H1 (cell line): Measurements from ENCODE around the gene PRR36. TPM values are rescaled to one million over a fixed set of nuclear protein-coding genes. Genes with fewer than 3 reads are reported as not detected.

Experiments
- CTCF ChIA-PET: fragments of 300-600 bp; sonication (Branson Sonifier 250); formaldehyde crosslinking; loops from one replicate; lab custom pipeline; 2021; ENCODE audit not compliant: partially characterized antibody; lab: Charles Lee
- POLR2A ChIA-PET: fragments of 300-600 bp; sonication (Branson Sonifier 250); formaldehyde crosslinking; loops from one replicate; lab custom pipeline; 2021; ENCODE audit warnings: inconsistent platforms; ENCODE audit not compliant: partially characterized antibody; lab: Charles Lee
- DNase-seq, 2 experiments: peaks; one replicate each; pipeline versions ENCODE4 v3.0.0 to v3.0.0-alpha.2; 2010 to 2022; ENCODE audit warnings: low spot score in 2 of 2, low read depth in 1 of 2, mixed read lengths in 1 of 2
- FAIRE-seq: peaks from 2 replicates; lab custom pipeline; 2011; peaks lifted over from hg19 to GRCh38; lab: Jason Lieb, UNC
- H2AFZ ChIP-seq: 2 replicates; pipeline ENCODE4 v1.8.1; 2012; ENCODE audit warnings: low read length, inconsistent platforms
- H2AK5ac ChIP-seq: 2 replicates; pipeline ENCODE4 v1.6.1; 2013; ENCODE audit warnings: low read depth, low read length
- H2BK120ac ChIP-seq: replicated peaks from 2 replicates; pipeline ENCODE3; 2013; ENCODE audit warnings: low read depth, low read length, inconsistent platforms
- H2BK12ac ChIP-seq: 2 replicates; pipeline ENCODE4 v1.6.1; 2013; ENCODE audit warnings: low read depth, low read length
- H2BK15ac ChIP-seq: 2 replicates; pipeline ENCODE4 v1.6.1; 2013; ENCODE audit warnings: low read length
- H2BK20ac ChIP-seq: 2 replicates; pipeline ENCODE4 v1.6.1; 2013; ENCODE audit warnings: low read length
- H2BK5ac ChIP-seq: 2 replicates; pipeline ENCODE4 v1.6.1; 2013; ENCODE audit warnings: low read depth, low read length
- H3K14ac ChIP-seq: 2 replicates; pipeline ENCODE4 v1.6.1; 2013; ENCODE audit warnings: inconsistent platforms; ENCODE audit not compliant: insufficient read length
- H3K18ac ChIP-seq: 2 replicates; pipeline ENCODE4 v1.6.1; 2013; ENCODE audit warnings: low read length; ENCODE audit errors: extremely low read depth
- H3K23ac ChIP-seq: 2 replicates; pipeline ENCODE4 v1.6.1; 2013; ENCODE audit warnings: inconsistent platforms; ENCODE audit not compliant: insufficient read length
- H3K23me2 ChIP-seq: 2 replicates; pipeline ENCODE4 v1.6.1; 2013; ENCODE audit warnings: low read depth, low read length
- H3K27ac ChIP-seq: 2 replicates; pipeline ENCODE4 v1.6.1; 2011; ENCODE audit warnings: low read depth, low read length, inconsistent platforms
- H3K27me3 ChIP-seq, 4 experiments: replicated peaks in 1 of 4; 1 replicate in 1 of 4; 2 replicates in 3 of 4; pipeline versions ENCODE4 v1.6.1 to v1.8.1; 2011 to 2013; ENCODE audit warnings: low read length in 3 of 4, mild to moderate bottlenecking in 3 of 4, inconsistent platforms in 2 of 4, mixed read lengths in 2 of 4, moderate library complexity in 1 of 4; ENCODE audit not compliant: control insufficient read depth in 3 of 4, insufficient read depth in 3 of 4; ENCODE audit errors: extremely low read depth in 1 of 4
- H3K36me3 ChIP-seq, 4 experiments: 2 replicates each; pipeline versions ENCODE4 v1.6.1 to v1.8.1; 2011 to 2013; ENCODE audit warnings: mild to moderate bottlenecking in 4 of 4, low read length in 3 of 4, moderate library complexity in 2 of 4, control low read depth in 1 of 4, inconsistent platforms in 1 of 4; ENCODE audit not compliant: insufficient read depth in 4 of 4, control insufficient read depth in 2 of 4
- H3K4ac ChIP-seq: replicated peaks from 2 replicates; pipeline ENCODE3; 2013; ENCODE audit warnings: low read length, low read depth, mixed read lengths, inconsistent platforms; ENCODE audit not compliant: insufficient read length
- H3K4me1 ChIP-seq, 4 experiments: replicated peaks in 1 of 4; 1 replicate in 1 of 4; 2 replicates in 3 of 4; pipeline versions ENCODE4 v1.6.1 to v1.8.1; 2011 to 2013; ENCODE audit warnings: low read length in 3 of 4, inconsistent platforms in 2 of 4, mixed read lengths in 1 of 4; ENCODE audit not compliant: insufficient read depth in 4 of 4, control insufficient read depth in 3 of 4
- H3K4me2 ChIP-seq, 2 experiments: 2 replicates each; pipeline versions ENCODE4 v1.6.1 to v1.8.1; 2011 to 2013; ENCODE audit warnings: low read depth in 2 of 2, low read length in 2 of 2, control low read depth in 1 of 2, inconsistent platforms in 1 of 2, mild to moderate bottlenecking in 1 of 2; ENCODE audit not compliant: insufficient read depth in 1 of 2
- H3K4me3 ChIP-seq, 4 experiments: fragments of 200-600, 300-600 bp in 1 of 4; sonication (generic), shearing (Covaris generic), sonication (Bioruptor Twin) in 1 of 4; 2 replicates each; pipeline versions ENCODE4 v1.5.1 to v1.8.1; 2011 to 2016; ENCODE audit warnings: low read length in 4 of 4, low read depth in 3 of 4, control low read depth in 2 of 4, inconsistent platforms in 2 of 4, mild to moderate bottlenecking in 2 of 4, mixed read lengths in 1 of 4, moderate library complexity in 1 of 4; ENCODE audit not compliant: insufficient read depth in 2 of 4; ENCODE audit errors: extremely low read depth in 1 of 4
- H3K56ac ChIP-seq: replicated peaks from 2 replicates; pipeline ENCODE3; 2013; ENCODE audit warnings: low read depth, mild to moderate bottlenecking, mixed read lengths, low read length, inconsistent platforms; ENCODE audit not compliant: insufficient read length
- H3K79me1 ChIP-seq: 2 replicates; pipeline ENCODE4 v1.6.1; 2013; ENCODE audit warnings: low read depth, low read length, control low read depth
- H3K79me2 ChIP-seq, 2 experiments: 2 replicates each; pipeline versions ENCODE4 v1.6.1 to v1.8.1; 2012 to 2013; ENCODE audit warnings: low read length in 2 of 2, mild to moderate bottlenecking in 2 of 2, inconsistent platforms in 1 of 2; ENCODE audit not compliant: insufficient read depth in 2 of 2, control insufficient read depth in 1 of 2
- H3K9ac ChIP-seq, 4 experiments: replicated peaks in 1 of 4; 1 replicate in 1 of 4; 2 replicates in 3 of 4; pipeline versions ENCODE4 v1.6.1 to v1.8.1; 2011 to 2013; ENCODE audit warnings: low read depth in 3 of 4, low read length in 3 of 4, control low read depth in 2 of 4, mild to moderate bottlenecking in 2 of 4, moderate library complexity in 2 of 4, inconsistent platforms in 1 of 4; ENCODE audit errors: extremely low read depth in 1 of 4
- H3K9me3 ChIP-seq, 2 experiments: 2 replicates each; pipeline versions ENCODE4 v1.6.1 to v1.8.1; 2012 to 2013; ENCODE audit warnings: mild to moderate bottlenecking in 2 of 2, moderate library complexity in 2 of 2, control low read depth in 1 of 2, inconsistent platforms in 1 of 2, low read depth in 1 of 2, low read length in 1 of 2, mixed read lengths in 1 of 2; ENCODE audit not compliant: insufficient read depth in 2 of 2
- H4K20me1 ChIP-seq, 2 experiments: replicated peaks in 1 of 2; 2 replicates each; pipeline versions ENCODE3 to v1.8.1; 2011 to 2013; ENCODE audit warnings: inconsistent platforms in 2 of 2, low read length in 2 of 2, mild to moderate bottlenecking in 1 of 2; ENCODE audit not compliant: insufficient read depth in 2 of 2, control insufficient read depth in 1 of 2
- H4K5ac ChIP-seq: 2 replicates; pipeline ENCODE4 v1.6.1; 2013; ENCODE audit warnings: low read length, low read depth, mixed read lengths, inconsistent platforms; ENCODE audit not compliant: insufficient read length
- H4K8ac ChIP-seq: 2 replicates; pipeline ENCODE4 v1.8.0; 2013; ENCODE audit warnings: mild to moderate bottlenecking, moderate library complexity, low read length, inconsistent platforms; ENCODE audit not compliant: insufficient read depth; ENCODE audit errors: extremely low read depth
- H4K91ac ChIP-seq: replicated peaks from 2 replicates; pipeline ENCODE3; 2013; ENCODE audit warnings: low read length, mixed read lengths, inconsistent platforms; ENCODE audit not compliant: insufficient read length
- CBX8 ChIP-seq: fragments of 300-800, 300-1000 bp; sonication (generic); IDR thresholded peaks from 2 replicates; pipeline ENCODE4 v1.7.1; 2016; ENCODE audit warnings: low read depth, low read length, borderline replicate concordance
- CHD1 ChIP-seq: IDR thresholded peaks from 2 replicates; pipeline ENCODE4 v1.6.1; 2012; ENCODE audit warnings: low read depth, low read length, improper control_type of control experiment
- HDAC6 ChIP-seq: IDR thresholded peaks from one replicate; pipeline ENCODE4 v1.7.1; 2012; ENCODE audit warnings: low read depth, mild to moderate bottlenecking, inconsistent platforms, low read length, moderate library complexity
- JUN ChIP-seq: IDR thresholded peaks from 2 replicates; pipeline ENCODE4 v1.6.1; 2011; ENCODE audit warnings: low read depth, mild to moderate bottlenecking, improper control_type of control experiment, low read length
- POU5F1 ChIP-seq: IDR thresholded peaks from 2 replicates; pipeline ENCODE4 v1.6.1; 2011; ENCODE audit warnings: low read depth, mild to moderate bottlenecking, low read length, moderate library complexity
- SIN3A ChIP-seq, 2 experiments: IDR thresholded peaks in 1 of 2; conservative IDR thresholded peaks in 1 of 2; 2 replicates each; pipeline ENCODE4 v1.6.1; 2011 to 2012; ENCODE audit warnings: low read length in 2 of 2, improper control_type of control experiment in 1 of 2, low read depth in 1 of 2, mild to moderate bottlenecking in 1 of 2
- SP4 ChIP-seq: IDR thresholded peaks from 2 replicates; pipeline ENCODE4 v1.6.1; 2012; ENCODE audit warnings: low read length, inconsistent platforms
- SRF ChIP-seq: IDR thresholded peaks from 2 replicates; pipeline ENCODE4 v1.6.1; 2011; ENCODE audit warnings: mild to moderate bottlenecking, low read depth, low read length, moderate library complexity
- USF2 ChIP-seq: IDR thresholded peaks from 2 replicates; pipeline ENCODE4 v1.6.1; 2011; ENCODE audit warnings: low read length, improper control_type of control experiment
- WGBS, 2 experiments: shearing (Covaris generic) in 1 of 2; methylation state at CpG; one replicate each; pipeline versions ENCODE4 v1.1.6 to v1.1.7; 2013 to 2015; ENCODE audit warnings: low lambda C conversion rate in 2 of 2, mixed read lengths in 2 of 2, inconsistent platforms in 1 of 2, low coverage in 1 of 2, missing lambda C conversion rate in 1 of 2; ENCODE audit not compliant: insufficient replicate concordance in 2 of 2, insufficient coverage in 1 of 2, insufficient read length in 1 of 2; ENCODE audit errors: extremely low coverage in 1 of 2, missing lambda C conversion rate in 1 of 2; 5-methylcytosine and 5-hydroxymethylcytosine counted together
- polyA plus RNA-seq, 7 experiments: library from polyadenylated mRNA; depleted of rRNA in 3 of 7; stranded (reverse) in 5 of 7; unstranded in 2 of 7; fragments of >200 nt in 5 of 7; fragments of 200-250 nt in 2 of 7; gene quantifications; 1 replicate in 5 of 7; 2 replicates in 1 of 7; 4 replicates in 1 of 7; pipeline versions ENCODE4 v1.2.1 to v1.2.3, GENCODE V29; 2011 to 2013; ENCODE audit warnings: missing spikeins in 2 of 7, mixed read lengths in 2 of 7
- total RNA-seq: library from RNA; stranded (reverse); fragmentation: NEBNext Ultra II Directional; extraction: Animal tissue kit (Norgen Biotek cat#: 25700); gene quantifications from 2 replicates; pipeline ENCODE4 v1.2.1, GENCODE V29; 2021

PRR36 gene
- total and polyA plus RNA-seq, 2 of the 8 experiments (the other 6 are each of a cell fraction or from before 2014, with no cell fraction given) = 1.6 to 23.9 TPM

GRCh38 chr19:7907544-7907943 lies 33.4 kb upstream of the PRR36 start:
- Histone ChIP-seq H3K23ac (no peak overlapping the region), H3K9me3 (no peaks in the 10 kb centered on the region), H3K4ac (no peak overlapping the region), H2BK5ac (no peak overlapping the region), H4K20me1 (peaks cover 5 to 19% of the 10 kb centered on the region in 2 experiments), H2AK5ac (no peak overlapping the region), H3K27ac (no peak overlapping the region), H3K4me3 (no peak overlapping the region), H2BK15ac (no peak overlapping the region), H2BK120ac (no peak overlapping the region), H3K4me1 (peaks cover 0 to 11% (median 7%) of the 10 kb centered on the region in 4 experiments; a peak in 5 of 7 replicates), H3K9ac (no peak overlapping the region), H4K5ac (no peak overlapping the region), H3K36me3 (peaks cover 5 to 27% (median 16%) of the 10 kb centered on the region in 4 experiments; a peak in 5 of 8 replicates), H4K8ac (no peak overlapping the region), H4K91ac (no peak overlapping the region), H2AFZ (no peak overlapping the region), H3K4me2 (no peak overlapping the region), H3K79me2 (peaks cover 0 to 22% of the 10 kb centered on the region in 2 experiments; a peak in 2 of 4 replicates), H3K56ac (no peak overlapping the region), H2BK20ac (no peak overlapping the region), H3K18ac (no peak overlapping the region), H3K79me1 (peaks cover 11% of the 10 kb centered on the region), H3K23me2 (peaks cover 12% of the 10 kb centered on the region), H3K27me3 (no peaks in the 10 kb centered on the region), H2BK12ac (no peak overlapping the region), H3K14ac (no peak overlapping the region)
- no peak for DNase-seq
- TF ChIP-seq CHD1 = no peak
- no peak for TF ChIP-seq SP4
- no peak for TF ChIP-seq HDAC6
- TF ChIP-seq POU5F1 = no peak
- TF ChIP-seq USF2 = no peak
- no peak for TF ChIP-seq JUN
- no peak for TF ChIP-seq CBX8
- no peak for TF ChIP-seq SIN3A (conservative IDR thresholded peaks at IDR 0.05 in 1 of 2, IDR thresholded peaks at IDR 0.05 in 1 of 2; ENCODE audit: low read depth in 1 of 2, low read length in 2 of 2)
- TF ChIP-seq SRF = no peak
- 97% methylated on average over 11 of the region's 11 CpGs; no CpG with 5 or more reads in 1 of the 2 experiments for WGBS, 2 experiments
- FAIRE-seq = no peak
- CTCF ChIA-PET = interaction anchor here (0.6 to 1.8 kb wide), 3 partner anchors 10 to 61 kb away, joined by 3 to 12 read pairs (median 3); no protein-coding TSS in a partner anchor
- POLR2A ChIA-PET = interaction anchor here (1.4 to 2.1 kb wide), 2 partner anchors 10 to 35 kb away, joined by 10 to 12 read pairs; partner anchors contain the start of gene TIMM44
